IPS-15b (cell line): Measurements from ENCODE around the gene C1QTNF12.

ENCODE experiments used
- H3K27me3 ChIP-seq: one replicate; pipeline ENCODE4 v1.6.1; 2013; ENCODE audit warnings: low read length; ENCODE audit not compliant: control insufficient read depth, insufficient read depth
- H3K36me3 ChIP-seq: one replicate; pipeline ENCODE4 v1.6.1; 2013; ENCODE audit warnings: low read length; ENCODE audit not compliant: control insufficient read depth, insufficient read depth
- H3K4me1 ChIP-seq: one replicate; pipeline ENCODE4 v1.6.1; 2013; ENCODE audit warnings: mild to moderate bottlenecking, low read length; ENCODE audit not compliant: control insufficient read depth, insufficient read depth
- H3K4me3 ChIP-seq: one replicate; pipeline ENCODE4 v1.5.1; 2013; ENCODE audit warnings: low read depth, low read length
- H3K9ac ChIP-seq: one replicate; pipeline ENCODE4 v1.6.1; 2013; ENCODE audit warnings: low read depth, mild to moderate bottlenecking, low read length
- H3K9me3 ChIP-seq: one replicate; pipeline ENCODE4 v1.6.1; 2013; ENCODE audit warnings: mild to moderate bottlenecking, low read length; ENCODE audit not compliant: control insufficient read depth, insufficient read depth

Gene C1QTNF12

DNA sequence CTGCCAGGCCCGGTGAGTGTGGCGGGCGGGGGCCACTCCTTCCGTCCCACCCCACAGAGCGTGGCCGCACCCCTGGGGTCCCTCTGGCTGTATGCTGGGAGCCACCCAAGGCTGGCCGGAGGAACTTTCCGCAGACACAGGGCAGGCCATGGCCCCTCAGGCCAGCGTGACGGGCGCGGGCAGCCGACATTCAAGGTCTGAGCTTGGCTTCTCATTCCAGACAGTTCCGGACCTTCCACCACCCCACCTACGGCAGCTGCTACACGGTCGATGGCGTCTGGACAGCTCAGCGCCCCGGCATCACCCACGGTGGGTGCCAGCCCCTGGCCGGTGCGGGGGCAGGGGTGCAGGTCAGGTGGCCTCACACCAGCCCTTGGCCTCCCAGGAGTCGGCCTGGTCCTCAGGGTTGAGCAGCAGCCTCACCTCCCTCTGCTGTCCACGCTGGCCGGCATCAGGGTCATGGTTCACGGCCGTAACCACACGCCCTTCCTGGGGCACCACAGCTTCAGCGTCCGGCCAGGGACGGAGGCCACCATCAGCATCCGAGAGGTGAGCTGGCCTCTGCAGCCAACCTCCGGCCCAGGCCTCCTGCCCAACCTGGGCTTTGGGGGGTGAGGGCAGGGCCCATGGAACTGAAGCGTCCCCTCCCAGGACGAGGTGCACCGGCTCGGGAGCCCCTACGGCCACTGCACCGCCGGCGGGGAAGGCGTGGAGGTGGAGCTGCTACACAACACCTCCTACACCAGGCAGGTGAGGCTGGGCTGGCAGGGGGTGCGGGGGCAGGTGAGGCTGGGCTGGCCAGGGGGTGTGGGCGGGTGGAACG lies 41.0 kb upstream of the C1QTNF12 start:
- Histone ChIP-seq H3K36me3 (no peaks in the 10 kb centered on the region), H3K4me1 (no peaks in the 10 kb centered on the region), H3K9ac (no peak overlapping the region), H3K27me3 (no peaks in the 10 kb centered on the region), H3K9me3 (no peaks in the 10 kb centered on the region), H3K4me3 (no peak overlapping the region)

DNA sequence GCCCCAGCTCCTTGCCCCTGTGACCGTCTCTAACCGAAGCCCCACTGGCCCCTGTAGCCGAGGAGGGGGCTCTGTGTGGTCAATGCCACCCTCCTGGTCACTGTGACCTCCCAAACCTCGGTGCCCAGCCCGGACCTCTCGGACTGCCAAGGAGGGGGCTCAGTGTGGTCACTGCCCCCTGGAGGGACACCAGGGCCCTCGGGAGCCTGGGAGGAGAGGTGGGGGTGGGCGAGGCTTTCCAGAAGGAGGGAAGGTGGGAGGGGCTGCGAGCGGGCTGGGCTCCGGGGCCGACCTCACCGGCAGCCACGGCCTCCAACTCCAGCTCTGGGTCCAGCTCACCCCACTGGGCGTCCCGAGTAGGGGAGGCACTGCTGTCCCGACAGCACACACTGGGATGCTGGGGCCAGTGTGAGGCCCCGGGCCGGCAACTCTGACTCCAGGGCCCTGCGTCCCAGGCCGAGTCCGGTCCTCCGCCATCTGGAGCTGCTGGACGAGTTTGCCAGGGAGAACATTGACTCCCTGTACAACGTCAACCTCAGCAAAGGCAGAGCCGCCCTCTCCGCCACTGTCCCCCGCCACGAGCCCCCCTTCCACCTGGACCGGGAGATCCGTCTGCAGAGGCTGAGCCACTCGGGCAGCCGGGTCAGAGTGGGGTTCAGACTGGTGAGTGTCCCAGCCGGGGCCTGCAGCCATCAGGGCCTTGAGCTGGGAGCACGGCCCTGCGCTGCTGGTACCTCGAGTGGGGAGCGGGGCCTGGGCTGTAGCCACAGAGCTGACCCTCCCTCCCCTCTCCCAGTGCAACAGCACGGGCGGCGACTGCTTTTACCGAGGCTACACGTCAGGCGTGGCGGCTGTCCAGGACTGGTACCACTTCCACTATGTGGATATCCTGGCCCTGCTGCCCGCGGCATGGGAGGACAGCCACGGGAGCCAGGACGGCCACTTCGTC lies 40.1 kb upstream of the C1QTNF12 start:
- Histone ChIP-seq H3K4me1 (no peaks in the 10 kb centered on the region), H3K9ac (no peak overlapping the region), H3K36me3 (no peaks in the 10 kb centered on the region), H3K4me3 (no peak overlapping the region), H3K9me3 (no peaks in the 10 kb centered on the region), H3K27me3 (no peaks in the 10 kb centered on the region)

DNA sequence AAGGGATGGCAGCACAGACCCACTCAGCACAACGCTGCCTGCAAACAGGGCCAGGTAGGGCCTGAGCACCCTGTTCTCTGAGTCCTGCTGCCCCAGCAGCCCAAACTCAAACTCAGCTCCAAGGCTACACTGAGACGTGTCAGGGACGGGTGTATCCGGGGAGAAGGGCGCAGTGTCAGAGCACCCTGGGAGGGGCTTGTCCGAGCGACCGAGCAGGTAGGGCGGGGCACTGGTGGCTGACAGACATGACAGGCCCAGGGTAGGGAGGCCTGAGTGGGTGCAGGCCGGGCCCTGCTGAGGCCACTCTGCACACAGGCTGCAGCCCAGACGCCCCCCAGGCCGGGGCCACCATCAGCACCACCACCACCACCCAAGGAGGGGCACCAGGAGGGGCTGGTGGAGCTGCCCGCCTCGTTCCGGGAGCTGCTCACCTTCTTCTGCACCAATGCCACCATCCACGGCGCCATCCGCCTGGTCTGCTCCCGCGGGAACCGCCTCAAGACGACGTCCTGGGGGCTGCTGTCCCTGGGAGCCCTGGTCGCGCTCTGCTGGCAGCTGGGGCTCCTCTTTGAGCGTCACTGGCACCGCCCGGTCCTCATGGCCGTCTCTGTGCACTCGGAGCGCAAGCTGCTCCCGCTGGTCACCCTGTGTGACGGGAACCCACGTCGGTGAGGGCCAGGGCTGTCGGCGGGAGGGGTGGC lies 39.2 kb upstream of the C1QTNF12 start:
- no peaks in the 10 kb centered on the region for H3K9me3 ChIP-seq
- H3K4me1 ChIP-seq = no peaks in the 10 kb centered on the region

DNA sequence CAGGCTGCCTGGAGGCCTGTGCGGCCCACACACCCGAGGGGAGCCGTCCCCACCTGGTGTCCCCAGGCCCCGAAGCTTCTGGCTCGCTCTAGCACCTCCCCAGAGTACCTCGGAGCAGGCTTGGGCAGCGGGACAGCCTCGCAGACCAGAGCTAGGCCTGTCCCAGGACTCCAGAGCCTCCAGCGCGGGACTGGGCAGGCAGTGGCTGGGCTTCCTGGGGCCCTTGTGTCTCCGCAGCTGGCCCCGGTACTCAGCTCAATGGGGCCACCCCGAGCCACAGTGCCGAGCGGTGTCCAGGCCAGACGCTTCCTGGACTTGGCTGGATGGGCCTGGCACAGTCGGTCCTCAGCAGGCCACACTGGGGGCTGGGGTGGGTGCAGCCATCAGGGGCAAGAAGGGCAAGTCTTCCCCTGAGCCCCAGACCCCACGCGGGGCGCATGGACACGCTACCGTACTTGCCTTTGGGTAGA lies 38.6 kb upstream of the C1QTNF12 start:
- Histone ChIP-seq H3K27me3 (no peaks in the 10 kb centered on the region), H3K36me3 (no peaks in the 10 kb centered on the region), H3K9me3 (no peaks in the 10 kb centered on the region), H3K4me3 (no peak overlapping the region), H3K4me1 (no peaks in the 10 kb centered on the region), H3K9ac (no peak overlapping the region)

More for the DNA sequence above, 39.2 kb upstream of the C1QTNF12 start:
- no peak overlapping the region for H3K4me3 ChIP-seq
- no peaks in the 10 kb centered on the region for H3K36me3 ChIP-seq
- no peaks in the 10 kb centered on the region for H3K27me3 ChIP-seq
- H3K9ac ChIP-seq = no peak overlapping the region

DNA sequence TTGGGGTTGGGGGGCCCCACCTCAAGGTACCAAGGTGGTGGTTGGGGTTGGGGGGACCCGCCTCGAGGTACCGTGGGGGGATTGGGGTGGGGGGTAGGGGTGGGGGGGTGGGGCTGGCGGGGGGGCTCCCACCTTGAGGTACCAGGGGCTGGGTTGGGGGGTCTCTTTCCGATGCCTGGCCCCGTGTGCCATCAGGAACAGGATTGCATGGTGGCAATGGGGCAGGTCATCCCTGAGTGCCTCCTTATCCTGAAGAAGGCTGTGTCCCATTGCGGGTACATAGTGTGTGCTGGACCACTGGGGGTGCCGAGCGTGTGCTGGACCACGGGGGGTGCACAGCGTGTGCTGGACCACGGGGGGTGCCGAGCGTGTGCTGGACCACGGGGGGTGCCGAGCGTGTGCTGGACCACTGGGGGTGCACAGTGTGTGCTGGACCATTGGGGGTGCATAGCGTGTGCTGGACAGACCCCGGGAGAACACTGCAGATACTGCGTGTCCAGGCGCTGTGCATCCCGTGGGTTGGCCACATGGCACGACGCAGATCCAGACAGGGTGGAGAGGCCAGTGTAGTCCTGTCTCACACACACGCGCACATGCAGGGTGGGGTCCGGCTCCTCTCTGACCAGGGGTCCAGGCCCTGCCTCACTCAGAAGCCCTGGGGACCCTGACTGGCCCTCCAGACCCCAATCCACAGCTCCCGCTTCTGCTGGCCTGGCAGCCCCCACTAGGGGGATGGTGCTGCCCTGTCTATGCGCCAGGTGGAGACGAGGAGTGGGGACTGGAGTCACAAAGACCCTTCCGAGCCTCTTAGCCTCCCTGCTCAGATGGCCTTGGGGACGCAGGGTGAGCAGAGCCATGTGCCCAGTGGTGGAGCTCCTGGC lies 37.9 kb upstream of the C1QTNF12 start:
- Histone ChIP-seq H3K9me3 (no peaks in the 10 kb centered on the region), H3K27me3 (no peaks in the 10 kb centered on the region), H3K36me3 (no peaks in the 10 kb centered on the region), H3K4me3 (no peak overlapping the region), H3K4me1 (no peaks in the 10 kb centered on the region), H3K9ac (no peak overlapping the region)

DNA sequence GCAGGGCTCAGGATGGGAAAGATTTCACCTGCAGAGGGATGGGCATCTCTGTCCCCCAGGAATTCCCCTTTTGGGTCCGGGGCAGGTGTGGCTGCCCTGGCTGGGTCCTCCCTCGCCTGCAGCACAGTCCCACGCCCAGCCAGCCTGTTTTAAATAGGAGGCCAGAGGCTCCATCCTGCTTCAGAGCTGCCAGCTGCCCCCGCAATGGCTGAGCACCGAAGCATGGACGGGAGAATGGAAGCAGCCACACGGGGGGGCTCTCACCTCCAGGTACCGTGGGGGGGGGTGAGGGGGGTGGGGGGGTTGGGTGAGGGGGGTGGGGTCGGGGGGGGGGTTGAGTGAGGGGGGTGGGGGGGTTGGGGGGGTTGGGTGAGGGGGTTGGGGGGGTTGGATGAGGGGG lies 37.3 kb upstream of the C1QTNF12 start:
- no peaks in the 10 kb centered on the region for H3K9me3 ChIP-seq
- no peak overlapping the region for H3K9ac ChIP-seq
- H3K4me3 ChIP-seq = no peak overlapping the region
- H3K27me3 ChIP-seq = no peaks in the 10 kb centered on the region
- no peaks in the 10 kb centered on the region for H3K36me3 ChIP-seq
- H3K4me1 ChIP-seq = no peaks in the 10 kb centered on the region

DNA sequence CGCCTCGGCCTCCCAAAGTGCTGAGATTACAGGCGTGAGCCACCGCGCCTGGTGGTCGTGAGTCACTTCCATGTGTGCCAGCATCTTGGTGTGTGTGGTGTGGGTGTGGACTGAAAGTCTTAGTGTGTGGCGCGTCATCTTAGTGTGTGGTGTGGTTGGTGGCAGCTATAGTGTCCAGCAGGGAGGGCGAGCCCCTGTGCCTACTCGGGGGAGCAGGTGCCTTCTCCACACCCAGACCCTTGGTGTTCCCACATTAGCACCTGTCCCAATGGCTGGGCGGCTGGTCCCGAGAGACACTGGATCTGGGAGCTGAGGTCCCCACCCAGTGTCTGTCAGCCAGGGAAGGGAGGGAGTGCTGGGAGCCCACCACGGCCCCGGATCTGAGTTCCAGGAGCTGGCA lies 36.5 kb upstream of the C1QTNF12 start:
- Histone ChIP-seq H3K9ac (no peak overlapping the region), H3K9me3 (no peaks in the 10 kb centered on the region), H3K4me3 (no peak overlapping the region), H3K27me3 (no peaks in the 10 kb centered on the region), H3K4me1 (no peaks in the 10 kb centered on the region), H3K36me3 (no peaks in the 10 kb centered on the region)

DNA sequence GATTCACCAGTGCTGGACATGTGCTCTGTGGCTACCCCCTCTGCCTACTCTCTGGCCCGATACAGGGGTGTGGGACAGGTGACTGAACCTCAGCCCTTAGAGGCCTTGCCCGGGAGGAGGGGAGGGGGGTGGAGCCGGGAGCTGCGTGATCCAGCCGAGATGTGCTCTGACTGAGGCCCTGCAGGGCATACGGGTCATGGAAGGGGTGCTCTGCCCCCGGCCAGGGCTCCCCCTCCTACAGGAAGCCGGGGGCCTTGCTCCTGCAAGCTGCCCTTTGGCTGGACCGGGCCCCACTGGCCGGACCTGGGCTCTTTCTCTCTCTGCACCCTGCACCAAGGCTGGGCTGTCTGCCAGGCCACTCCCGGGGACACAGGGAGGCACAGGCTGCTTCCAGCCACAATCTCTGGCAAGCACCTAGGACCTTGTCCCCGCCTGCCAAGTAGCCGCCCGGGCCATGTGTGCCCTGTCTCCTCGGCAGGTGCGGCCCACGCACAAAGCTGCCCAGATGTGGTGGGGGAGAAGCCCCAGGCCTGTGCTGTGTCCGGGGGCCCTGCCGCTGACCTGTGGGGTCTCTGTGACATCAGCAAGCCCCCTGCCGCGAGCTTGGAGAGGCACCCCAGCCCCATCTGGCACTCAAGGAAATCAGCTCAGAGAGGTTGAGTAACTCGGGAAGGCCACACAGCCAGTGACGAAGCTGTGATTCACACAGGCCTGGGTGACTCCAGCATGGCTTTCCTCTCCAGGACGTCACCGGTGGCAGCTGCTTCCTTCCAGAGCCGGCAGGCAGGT lies 35.2 kb upstream of the C1QTNF12 start:
- H3K36me3 ChIP-seq = no peaks in the 10 kb centered on the region
- H3K9ac ChIP-seq = no peak overlapping the region
- no peaks in the 10 kb centered on the region for H3K4me1 ChIP-seq
- H3K27me3 ChIP-seq = no peaks in the 10 kb centered on the region
- H3K9me3 ChIP-seq = no peaks in the 10 kb centered on the region
- no peak overlapping the region for H3K4me3 ChIP-seq

DNA sequence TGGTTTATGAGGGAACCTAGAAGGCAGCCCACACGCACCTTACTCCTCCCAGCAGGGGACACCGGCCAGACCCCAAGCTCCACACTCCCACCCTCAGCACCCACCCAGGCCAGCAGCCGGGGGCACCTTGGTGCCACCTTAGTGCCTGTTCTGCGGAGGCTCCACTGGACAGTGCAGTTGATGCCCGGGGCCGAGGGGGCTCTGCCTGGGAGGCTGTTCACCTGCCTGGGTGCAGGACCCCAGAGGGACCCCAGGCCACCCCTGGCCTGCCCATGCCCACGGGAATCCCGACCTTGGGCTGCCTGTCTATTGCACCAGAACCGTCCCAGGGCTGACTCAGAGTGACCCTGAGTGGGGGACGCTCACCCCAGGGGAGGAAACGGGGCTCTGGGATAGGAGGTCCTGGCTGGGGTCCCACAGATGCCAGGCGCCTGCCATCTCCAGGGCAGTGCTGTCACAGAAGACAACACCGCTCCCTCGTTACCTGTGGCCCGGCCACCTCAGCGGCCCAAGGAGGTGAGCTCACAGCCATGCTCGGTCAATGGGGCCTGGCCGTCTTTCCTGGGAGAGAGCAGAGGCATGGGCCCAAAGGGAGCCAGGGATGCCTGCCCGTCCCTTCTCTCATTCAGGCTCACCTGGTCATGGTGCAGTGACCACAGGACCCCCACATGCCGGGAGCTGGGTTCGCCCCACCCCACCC lies 34.4 kb upstream of the C1QTNF12 start:
- Histone ChIP-seq H3K9me3 (no peaks in the 10 kb centered on the region), H3K27me3 (no peaks in the 10 kb centered on the region), H3K4me3 (no peak overlapping the region), H3K9ac (no peak overlapping the region), H3K36me3 (no peaks in the 10 kb centered on the region), H3K4me1 (no peaks in the 10 kb centered on the region)

DNA sequence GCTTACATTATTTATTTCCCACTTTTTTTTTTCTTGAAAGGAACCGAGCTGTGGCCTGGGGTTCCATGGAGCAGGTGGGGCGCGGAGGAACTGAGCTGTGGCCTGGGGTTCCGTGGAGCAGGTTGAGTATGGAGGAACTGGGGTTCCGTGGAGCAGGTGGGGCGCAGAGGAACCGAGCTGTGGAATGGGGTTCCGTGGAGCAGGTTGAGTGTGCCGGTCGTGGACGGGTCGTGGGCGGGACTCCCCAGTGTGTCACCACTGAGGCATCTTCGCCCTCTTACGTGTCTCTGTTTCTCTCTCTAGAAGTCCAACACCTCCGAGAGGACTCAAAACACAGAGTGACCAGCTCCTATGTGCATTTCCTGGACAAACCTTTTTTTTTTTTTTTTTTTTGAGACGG lies 32.5 kb upstream of the C1QTNF12 start:
- no peaks in the 10 kb centered on the region for H3K9me3 ChIP-seq
- H3K36me3 ChIP-seq = no peaks in the 10 kb centered on the region
- H3K4me3 ChIP-seq = no peak overlapping the region
- no peak overlapping the region for H3K9ac ChIP-seq
- no peaks in the 10 kb centered on the region for H3K4me1 ChIP-seq
- H3K27me3 ChIP-seq = peaks cover 4% of the 10 kb centered on the region
